Effector memory CD4-positive, alpha-beta T cell (primary cell): ENCODE results near the gene TOMM70.
"Not testable (repeated sequence)": the region's sequence is repeated elsewhere in the genome, so short reads cannot be mapped to it uniquely, and the experiment has no call there.

ENCODE experiments used
- DNase-seq, 3 donors: peaks; one replicate each; pipeline ENCODE4 v3.0.0-alpha.2; 2020
- H3K27ac ChIP-seq: 2 replicates; pipeline ENCODE4 v1.7.0; 2013; ENCODE audit warnings: mild to moderate bottlenecking, low read length, moderate library complexity; ENCODE audit not compliant: insufficient read depth, poor library complexity, severe bottlenecking
- H3K27me3 ChIP-seq: replicated peaks from 2 replicates; pipeline ENCODE4 v1.7.0; 2013; ENCODE audit warnings: mild to moderate bottlenecking, low read length; ENCODE audit not compliant: insufficient read depth, control insufficient read depth, poor library complexity, severe bottlenecking
- H3K36me3 ChIP-seq: 2 replicates; pipeline ENCODE4 v1.7.0; 2013; ENCODE audit warnings: mild to moderate bottlenecking, low read length, moderate library complexity; ENCODE audit not compliant: control insufficient read depth, insufficient read depth
- H3K4me1 ChIP-seq: 2 replicates; pipeline ENCODE4 v1.7.0; 2013; ENCODE audit warnings: low read length, mild to moderate bottlenecking; ENCODE audit not compliant: control insufficient read depth, insufficient read depth, poor library complexity, severe bottlenecking
- H3K4me3 ChIP-seq: 2 replicates; pipeline ENCODE4 v1.7.0; 2013; ENCODE audit warnings: low read length, low read depth, mild to moderate bottlenecking; ENCODE audit not compliant: insufficient read depth, poor library complexity, severe bottlenecking
- H3K9me3 ChIP-seq: 2 replicates; pipeline ENCODE4 v1.7.0; 2013; ENCODE audit warnings: mild to moderate bottlenecking, low read length, moderate library complexity; ENCODE audit not compliant: control insufficient read depth

TOMM70 gene

GRCh38 chr3:100333970-100334487 lies 66.9 kb downstream of the TOMM70 start:
- no peak for DNase-seq

GRCh38 chr3:100333051-100333450 lies 67.8 kb downstream of the TOMM70 start:
- Histone ChIP-seq H3K4me3 (no peak overlapping the region), H3K9me3 (no peaks in the 10 kb centered on the region), H3K4me1 (peaks cover 11% of the 10 kb centered on the region), H3K36me3 (no peaks in the 10 kb centered on the region), H3K27me3 (no peaks in the 10 kb centered on the region), H3K27ac (no peak overlapping the region)
- DNase-seq, result no peak

More at GRCh38 chr3:100333970-100334487, 66.9 kb downstream of the TOMM70 start:
- peak overlapping the region; percentile 64 for H3K4me3 ChIP-seq
- H3K27me3 ChIP-seq, result no peaks in the 10 kb centered on the region
- no peaks in the 10 kb centered on the region for H3K9me3 ChIP-seq
- H3K4me1 ChIP-seq, result peaks cover 11% of the 10 kb centered on the region
- peak overlapping the region; percentile 59 for H3K27ac ChIP-seq
- peaks cover 1% of the 10 kb centered on the region for H3K36me3 ChIP-seq

DNA sequence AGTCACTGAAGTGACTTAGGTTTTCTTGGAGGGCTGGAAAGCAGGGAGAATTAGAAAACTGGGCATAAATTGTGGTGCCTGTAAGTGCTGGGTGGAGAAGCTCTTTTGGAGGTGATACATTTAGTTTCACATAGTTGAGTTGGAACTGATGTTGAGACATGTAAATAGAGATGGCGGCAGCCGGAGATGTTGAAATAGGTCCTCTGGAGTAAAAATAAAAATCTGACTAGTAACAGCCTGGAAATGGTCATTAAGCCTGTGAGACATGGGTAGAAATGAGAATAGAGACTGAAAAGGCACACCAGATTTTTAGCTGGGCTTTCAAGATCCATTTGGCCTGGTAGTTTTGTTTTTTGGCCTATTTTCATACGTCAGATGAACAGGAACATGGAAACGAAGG lies 69.2 kb downstream of the TOMM70 start:
- DNase-seq, result no peak
- H3K27ac ChIP-seq, result no peak overlapping the region
- H3K4me3 ChIP-seq, result no peak overlapping the region
- H3K27me3 ChIP-seq, result no peaks in the 10 kb centered on the region
- H3K9me3 ChIP-seq, result no peaks in the 10 kb centered on the region
- H3K36me3 ChIP-seq, result no peaks in the 10 kb centered on the region
- peaks cover 11% of the 10 kb centered on the region for H3K4me1 ChIP-seq

DNA sequence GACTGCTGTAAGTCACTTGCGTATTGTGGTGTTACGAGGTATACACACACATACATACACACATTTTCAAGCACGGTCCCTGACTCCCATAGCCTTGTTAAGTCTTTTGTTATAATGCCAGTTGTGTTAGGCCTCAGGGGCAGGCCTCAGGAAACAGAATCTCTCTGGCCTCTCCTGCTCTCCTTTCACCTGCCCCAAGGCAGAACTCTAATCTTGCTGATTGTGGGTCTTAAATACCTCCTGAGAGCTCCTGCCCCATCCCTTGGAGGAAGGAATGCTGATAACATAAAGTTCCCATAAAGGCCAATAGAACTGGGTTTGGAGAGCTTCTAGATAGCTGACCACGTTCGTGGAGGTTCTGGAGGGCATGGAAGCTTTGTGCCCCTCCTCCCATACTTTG lies 70.2 kb downstream of the TOMM70 start:
- H3K4me3 ChIP-seq, result no peak overlapping the region
- H3K27ac ChIP-seq, result no peak overlapping the region
- peaks cover 11% of the 10 kb centered on the region for H3K4me1 ChIP-seq
- DNase-seq, result no peak
- H3K9me3 ChIP-seq, result no peaks in the 10 kb centered on the region
- no peaks in the 10 kb centered on the region for H3K27me3 ChIP-seq
- H3K36me3 ChIP-seq, result no peaks in the 10 kb centered on the region

DNA sequence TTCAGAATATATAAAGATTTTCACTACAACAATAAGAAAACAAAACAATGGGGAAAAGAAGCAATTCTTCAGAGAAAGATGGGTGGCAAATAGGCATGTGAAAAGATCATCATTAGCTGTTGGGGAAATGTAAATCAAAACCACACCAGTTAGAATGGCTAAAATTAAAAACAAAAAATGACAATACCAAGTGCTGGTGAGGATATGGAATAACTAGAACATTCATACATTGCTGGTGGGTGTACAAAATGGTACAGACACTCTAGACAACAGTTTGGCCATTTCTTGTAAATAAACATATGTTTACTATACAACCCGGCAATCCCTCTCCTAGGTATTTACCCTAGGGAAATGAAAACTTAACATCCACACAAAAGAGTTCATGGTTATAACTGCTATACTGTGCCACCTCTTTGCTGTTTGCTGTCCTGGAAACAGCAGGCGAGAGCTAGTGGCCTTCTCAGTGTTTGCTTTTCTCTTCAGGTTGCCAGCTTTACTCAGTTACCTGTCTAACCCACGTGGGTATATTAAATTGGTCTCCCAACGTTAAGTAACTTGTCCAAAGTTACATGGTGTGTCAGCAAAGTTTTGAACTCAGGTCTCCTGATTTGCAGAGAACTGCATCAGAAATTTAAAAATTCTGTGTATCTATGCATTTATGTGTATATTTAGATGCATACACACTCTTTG lies 70.9 kb downstream of the TOMM70 start:
- no peak overlapping the region for H3K4me3 ChIP-seq
- peaks cover 5% of the 10 kb centered on the region for H3K4me1 ChIP-seq
- no peak for DNase-seq
- no peaks in the 10 kb centered on the region for H3K9me3 ChIP-seq
- H3K36me3 ChIP-seq, result no peaks in the 10 kb centered on the region
- H3K27me3 ChIP-seq, result no peaks in the 10 kb centered on the region
- H3K27ac ChIP-seq, result no peak overlapping the region

GRCh38 chr3:100327377-100327776 lies 73.5 kb downstream of the TOMM70 start:
- not testable (repeated sequence) for H3K4me1 ChIP-seq, H3K9me3 ChIP-seq, H3K27me3 ChIP-seq, DNase-seq, H3K36me3 ChIP-seq, H3K27ac ChIP-seq, H3K4me3 ChIP-seq

DNA sequence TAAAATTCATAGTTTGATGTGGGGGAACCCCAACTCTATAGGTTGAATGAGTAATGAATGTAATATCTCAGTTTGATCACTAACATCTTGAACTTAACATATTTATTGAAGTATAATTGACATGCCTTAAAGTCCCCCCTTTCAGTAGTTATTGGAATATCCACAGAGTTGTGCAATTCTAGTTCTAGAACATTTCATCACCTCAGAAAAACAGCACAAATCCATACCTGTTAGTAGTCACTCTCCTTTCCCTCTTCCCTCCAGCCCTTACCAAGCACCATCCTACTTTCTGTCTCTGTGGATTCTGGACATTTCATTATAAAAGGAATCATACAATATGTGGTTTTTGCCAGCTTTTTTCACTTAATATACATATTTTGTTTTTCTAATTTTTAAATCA lies 75.1 kb downstream of the TOMM70 start:
- H3K4me3 ChIP-seq, result no peak overlapping the region

DNA sequence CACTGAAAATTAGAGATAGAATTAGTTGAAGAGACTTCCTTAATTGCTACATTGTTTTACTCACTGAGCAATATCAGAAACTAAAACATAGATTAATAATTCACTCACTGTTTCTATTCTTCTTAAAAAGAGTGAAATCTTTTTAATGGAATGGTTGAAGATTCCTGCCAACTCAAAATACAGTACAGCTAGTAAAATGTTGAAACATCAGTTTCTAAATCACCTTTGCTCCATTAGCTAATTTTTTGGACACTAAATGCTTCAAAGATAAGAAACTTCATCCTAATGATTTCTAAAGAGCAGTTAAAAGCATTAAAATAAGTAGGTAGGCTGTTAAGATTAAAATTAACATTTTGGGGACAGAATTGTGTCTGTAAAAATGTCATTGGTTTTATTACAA lies 76.8 kb downstream of the TOMM70 start:
- no peak overlapping the region for H3K27ac ChIP-seq
- no peak overlapping the region for H3K4me3 ChIP-seq
- DNase-seq, result no peak
- no peaks in the 10 kb centered on the region for H3K9me3 ChIP-seq
- H3K4me1 ChIP-seq, result no peaks in the 10 kb centered on the region
- H3K27me3 ChIP-seq, result no peaks in the 10 kb centered on the region
- peaks cover 14% of the 10 kb centered on the region for H3K36me3 ChIP-seq

More for the DNA sequence above, 75.1 kb downstream of the TOMM70 start:
- no peak for DNase-seq
- peaks cover 4% of the 10 kb centered on the region for H3K36me3 ChIP-seq
- H3K27me3 ChIP-seq, result no peaks in the 10 kb centered on the region
- no peaks in the 10 kb centered on the region for H3K9me3 ChIP-seq
- no peaks in the 10 kb centered on the region for H3K4me1 ChIP-seq
- no peak overlapping the region for H3K27ac ChIP-seq

GRCh38 chr3:100319951-100320350 lies 80.9 kb downstream of the TOMM70 start:
- no peak for DNase-seq
- H3K4me1 ChIP-seq, result no peaks in the 10 kb centered on the region
- no peaks in the 10 kb centered on the region for H3K9me3 ChIP-seq
- H3K36me3 ChIP-seq, result peaks cover 14% of the 10 kb centered on the region
- H3K27me3 ChIP-seq, result no peaks in the 10 kb centered on the region
- H3K27ac ChIP-seq, result no peak overlapping the region
- H3K4me3 ChIP-seq, result no peak overlapping the region

DNA sequence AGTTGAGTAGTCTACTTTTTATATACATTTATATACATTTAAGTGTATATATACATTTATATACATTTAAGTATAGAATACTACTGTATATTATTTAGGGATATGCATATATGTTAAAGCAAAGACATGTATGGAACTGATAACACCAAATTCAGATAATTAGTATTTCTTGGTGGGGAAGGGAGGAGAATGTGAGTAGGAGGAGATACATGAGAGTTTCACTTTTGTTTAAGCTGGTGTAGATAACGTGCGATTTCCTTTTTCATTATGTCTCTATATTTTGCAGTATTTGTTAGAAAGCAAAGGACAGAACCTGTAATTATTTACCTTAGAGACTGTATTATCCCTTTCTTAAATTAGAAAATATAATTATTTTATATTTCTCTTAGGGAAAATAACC lies 83.0 kb downstream of the TOMM70 start:
- no peaks in the 10 kb centered on the region for H3K9me3 ChIP-seq
- no peak for DNase-seq
- peaks cover 14% of the 10 kb centered on the region for H3K36me3 ChIP-seq
- no peak overlapping the region for H3K4me3 ChIP-seq
- H3K27ac ChIP-seq, result no peak overlapping the region
- H3K27me3 ChIP-seq, result no peaks in the 10 kb centered on the region
- no peaks in the 10 kb centered on the region for H3K4me1 ChIP-seq
